Gastrocnemius medialis (tissue), 4 donors: ENCODE data around the gene TMEM18. TPM values are rescaled to one million over a fixed set of nuclear protein-coding genes. Genes with fewer than 3 reads are reported as not detected.

Experiments
- ATAC-seq, 2 donors: fragments of 150-250 bp; one replicate each; pipeline ENCODE4 v1.9.1; 2016
- DNase-seq, 2 donors: peaks; one replicate each; pipeline ENCODE4 v3.0.0-alpha.2; 2019
- H3K27ac ChIP-seq, 4 donors: fragments of 200-600 bp; sonication (generic); 1 replicate in 1 of 4; 2 replicates in 3 of 4; pipeline ENCODE4 v1.5.1; 2016 to 2018; ENCODE audit warnings: mild to moderate bottlenecking in 2 of 4, moderate library complexity in 1 of 4
- H3K27me3 ChIP-seq, 3 donors: fragments of 200-600 bp; sonication (generic) in 2 of 3; 1 replicate in 1 of 3; 2 replicates in 2 of 3; pipeline versions ENCODE4 v1.5.1 to v1.6.0; 2016 to 2019; ENCODE audit warnings: mild to moderate bottlenecking in 1 of 3, moderate library complexity in 1 of 3
- H3K36me3 ChIP-seq, 2 donors: fragments of 200-600 bp; sonication (generic) in 1 of 2; one replicate each; pipeline ENCODE4 v1.5.1; 2017 to 2018
- H3K4me1 ChIP-seq, 2 donors: fragments of 200-600 bp; sonication (generic) in 1 of 2; one replicate each; pipeline ENCODE4 v1.5.1; 2016 to 2017; ENCODE audit warnings: mild to moderate bottlenecking in 2 of 2
- H3K4me3 ChIP-seq, 4 donors: fragments of 200-600 bp; sonication (generic) in 3 of 4; 1 replicate in 1 of 4; 2 replicates in 3 of 4; pipeline ENCODE4 v1.5.1; 2016 to 2019; ENCODE audit warnings: mild to moderate bottlenecking in 2 of 4
- H3K9me3 ChIP-seq, 3 donors: fragments of 200-600 bp; sonication (generic) in 2 of 3; 1 replicate in 1 of 3; 2 replicates in 2 of 3; pipeline ENCODE4 v1.5.1; 2016 to 2019
- POLR2A ChIP-seq, 2 donors: fragments of 450-650 bp; IDR thresholded peaks; one replicate each; pipeline ENCODE4 v1.6.1; 2017; ENCODE audit warnings: antibody characterized with exemption in 2 of 2, mild to moderate bottlenecking in 2 of 2, moderate library complexity in 2 of 2
- in situ Hi-C, 4 donors: fragments of 200-750 bp; cut with MboI; loops; one replicate each; pipeline versions ENCODE4 v1.15.0 to v1.8.0; 2017; ENCODE audit warnings: low sequenced_read_pairs in 4 of 4
- intact Hi-C: fragments of 100-400 bp; cut with DNase I; formaldehyde crosslinking; loops from one replicate; pipeline ENCODE4 v1.15.1; 2023; ENCODE audit warnings: low total_unique reads
- total RNA-seq, 4 donors: library from RNA; depleted of rRNA; stranded (reverse); fragments of >200 nt; gene quantifications; one replicate each; pipeline versions ENCODE4 v1.1.0 to v1.2.3, GENCODE V29; 2016
- TF ChIP-seq, protein P1 (sequence below), 5 experiments: fragments of 450-650 bp in 3 of 5; fragments of 200-600 bp in 2 of 5; sonication (generic) in 2 of 5; IDR thresholded peaks in 4 of 5; conservative IDR thresholded peaks in 1 of 5; 1 replicate in 4 of 5; 2 replicates in 1 of 5; pipeline ENCODE4 v1.5.1; 2016 to 2019; ENCODE audit warnings: antibody characterized with exemption in 5 of 5, mild to moderate bottlenecking in 3 of 5, moderate library complexity in 3 of 5

TMEM18 gene
- total RNA-seq, 4 donors from 2014 or later = 9.0 to 26.1 (median 12.3) TPM

DNA sequence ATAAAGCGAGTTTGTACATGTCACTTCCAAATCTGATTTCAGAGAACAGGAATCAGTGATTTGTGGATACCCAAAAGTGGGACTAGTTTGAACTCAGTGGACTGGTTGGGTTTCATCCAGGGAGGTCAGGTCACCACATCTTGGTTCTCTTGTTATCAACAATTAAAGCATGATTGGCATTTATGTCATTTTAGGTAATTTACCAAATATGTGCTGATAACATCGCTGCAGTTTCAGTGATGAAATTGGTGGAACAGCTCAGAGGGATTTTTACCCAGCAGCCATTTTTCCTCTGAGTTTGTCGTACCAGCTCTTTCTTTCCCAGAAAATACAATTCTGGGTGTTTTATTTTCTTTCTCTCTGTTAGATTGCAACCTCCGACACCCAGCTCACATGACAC lies 33.4 kb downstream of the TMEM18 start:
- Histone ChIP-seq H3K27ac (no peak overlapping the region), H3K4me3 (no peak overlapping the region), H3K9me3 (no peaks in the 10 kb centered on the region), H3K4me1 (no peaks in the 10 kb centered on the region), H3K36me3 (no peaks in the 10 kb centered on the region), H3K27me3 (peaks cover 0 to 7% (median 6%) of the 10 kb centered on the region in 3 donors)
- in situ Hi-C loops (no loop called here), intact Hi-C loops (no loop called here)
- no peak for TF ChIP-seq POLR2A (IDR thresholded peaks at IDR 0.05)
- TF ChIP-seq, protein P1, sequence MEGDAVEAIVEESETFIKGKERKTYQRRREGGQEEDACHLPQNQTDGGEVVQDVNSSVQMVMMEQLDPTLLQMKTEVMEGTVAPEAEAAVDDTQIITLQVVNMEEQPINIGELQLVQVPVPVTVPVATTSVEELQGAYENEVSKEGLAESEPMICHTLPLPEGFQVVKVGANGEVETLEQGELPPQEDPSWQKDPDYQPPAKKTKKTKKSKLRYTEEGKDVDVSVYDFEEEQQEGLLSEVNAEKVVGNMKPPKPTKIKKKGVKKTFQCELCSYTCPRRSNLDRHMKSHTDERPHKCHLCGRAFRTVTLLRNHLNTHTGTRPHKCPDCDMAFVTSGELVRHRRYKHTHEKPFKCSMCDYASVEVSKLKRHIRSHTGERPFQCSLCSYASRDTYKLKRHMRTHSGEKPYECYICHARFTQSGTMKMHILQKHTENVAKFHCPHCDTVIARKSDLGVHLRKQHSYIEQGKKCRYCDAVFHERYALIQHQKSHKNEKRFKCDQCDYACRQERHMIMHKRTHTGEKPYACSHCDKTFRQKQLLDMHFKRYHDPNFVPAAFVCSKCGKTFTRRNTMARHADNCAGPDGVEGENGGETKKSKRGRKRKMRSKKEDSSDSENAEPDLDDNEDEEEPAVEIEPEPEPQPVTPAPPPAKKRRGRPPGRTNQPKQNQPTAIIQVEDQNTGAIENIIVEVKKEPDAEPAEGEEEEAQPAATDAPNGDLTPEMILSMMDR (IDR thresholded peaks at IDR 0.05 in 4 of 5, conservative IDR thresholded peaks at IDR 0.05 in 1 of 5) = no peak
- ATAC-seq = no peak
- no peak for DNase-seq

DNA sequence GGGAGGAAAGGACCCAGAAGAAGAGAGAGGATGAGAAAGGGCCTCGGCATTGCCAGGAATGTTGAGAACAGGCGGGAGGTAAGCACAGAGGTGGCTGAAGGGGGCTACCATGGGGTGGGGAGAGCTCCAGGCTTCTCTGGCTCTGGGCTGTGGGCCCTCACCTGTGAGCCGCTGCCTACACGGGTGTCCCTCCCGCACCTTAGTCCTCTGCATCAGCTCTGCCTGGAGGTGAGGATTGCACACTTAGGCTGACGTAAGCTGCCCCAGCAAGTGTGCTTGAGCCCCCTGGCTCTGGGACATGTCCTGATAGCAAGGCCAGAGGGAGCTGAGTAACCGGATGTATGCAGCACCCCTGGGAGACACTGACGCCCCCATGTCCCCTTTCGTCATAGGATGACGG lies 33.9 kb downstream of the TMEM18 start:
- in situ Hi-C loops (no loop called here), intact Hi-C loops (no loop called here)
- Histone ChIP-seq H3K36me3 (no peaks in the 10 kb centered on the region), H3K9me3 (no peaks in the 10 kb centered on the region), H3K4me3 (no peak overlapping the region), H3K27ac (no peak overlapping the region), H3K27me3 (peaks cover 0 to 7% (median 6%) of the 10 kb centered on the region in 3 donors), H3K4me1 (no peaks in the 10 kb centered on the region)
- DNase-seq (no peak), ATAC-seq (no peak)
- TF ChIP-seq, protein P1 (IDR thresholded peaks at IDR 0.05 in 4 of 5, conservative IDR thresholded peaks at IDR 0.05 in 1 of 5) = no peak
- no peak for TF ChIP-seq POLR2A (IDR thresholded peaks at IDR 0.05)

DNA sequence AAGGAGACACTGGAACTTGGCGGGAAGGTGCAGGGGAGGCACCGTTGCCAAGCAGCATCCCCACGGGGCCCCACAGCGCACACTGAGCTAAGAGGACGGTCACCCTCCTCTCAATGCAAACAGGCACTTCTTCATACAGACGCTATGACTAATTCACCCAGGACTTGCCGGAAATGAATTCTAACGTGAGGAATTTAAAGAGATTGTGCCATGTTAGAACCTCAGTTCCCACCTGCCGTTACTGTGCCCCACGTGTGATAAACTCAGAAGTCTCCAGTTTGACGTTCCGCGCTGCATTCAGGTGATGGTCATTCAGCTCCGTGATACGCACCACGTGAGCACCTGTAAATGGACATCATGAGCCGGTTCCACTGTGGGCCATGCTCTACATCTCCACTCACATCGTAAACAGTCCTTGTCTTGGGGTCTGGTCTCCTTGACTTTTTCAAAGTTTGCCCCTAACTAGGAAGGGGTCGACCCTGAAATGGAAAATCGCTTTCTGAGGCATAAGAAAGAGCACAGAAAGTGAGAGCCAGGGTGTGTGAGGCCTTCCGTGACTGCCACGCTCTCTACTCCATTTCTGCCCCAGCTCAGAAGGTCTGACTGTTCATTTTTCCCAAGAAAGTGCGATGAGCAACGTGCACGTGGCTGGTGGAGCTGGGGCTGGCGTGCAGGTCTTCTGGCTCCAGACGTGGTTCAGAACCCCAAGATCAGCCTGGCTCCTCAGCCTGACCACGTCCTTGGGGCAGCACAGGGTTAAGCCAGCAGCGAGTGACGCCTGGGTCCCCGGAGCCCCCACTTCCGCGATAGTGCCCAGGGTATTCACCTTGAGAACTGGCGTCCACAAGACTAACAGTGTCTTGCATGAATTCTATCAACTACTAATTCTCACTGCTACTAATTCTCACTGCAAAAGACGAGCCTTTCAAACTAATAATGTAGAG lies 35.1 kb downstream of the TMEM18 start:
- intact Hi-C loops (no loop called here), in situ Hi-C loops (no loop called here)
- Histone ChIP-seq H3K4me1 (no peaks in the 10 kb centered on the region), H3K4me3 (no peak overlapping the region), H3K36me3 (no peaks in the 10 kb centered on the region), H3K27me3 (peaks cover 0 to 7% (median 6%) of the 10 kb centered on the region in 3 donors), H3K9me3 (no peaks in the 10 kb centered on the region), H3K27ac (no peak overlapping the region)
- ATAC-seq (no peak), DNase-seq (no peak)
- no peak for TF ChIP-seq POLR2A (IDR thresholded peaks at IDR 0.05)
- TF ChIP-seq, protein P1 (IDR thresholded peaks at IDR 0.05 in 4 of 5, conservative IDR thresholded peaks at IDR 0.05 in 1 of 5) = no peak

DNA sequence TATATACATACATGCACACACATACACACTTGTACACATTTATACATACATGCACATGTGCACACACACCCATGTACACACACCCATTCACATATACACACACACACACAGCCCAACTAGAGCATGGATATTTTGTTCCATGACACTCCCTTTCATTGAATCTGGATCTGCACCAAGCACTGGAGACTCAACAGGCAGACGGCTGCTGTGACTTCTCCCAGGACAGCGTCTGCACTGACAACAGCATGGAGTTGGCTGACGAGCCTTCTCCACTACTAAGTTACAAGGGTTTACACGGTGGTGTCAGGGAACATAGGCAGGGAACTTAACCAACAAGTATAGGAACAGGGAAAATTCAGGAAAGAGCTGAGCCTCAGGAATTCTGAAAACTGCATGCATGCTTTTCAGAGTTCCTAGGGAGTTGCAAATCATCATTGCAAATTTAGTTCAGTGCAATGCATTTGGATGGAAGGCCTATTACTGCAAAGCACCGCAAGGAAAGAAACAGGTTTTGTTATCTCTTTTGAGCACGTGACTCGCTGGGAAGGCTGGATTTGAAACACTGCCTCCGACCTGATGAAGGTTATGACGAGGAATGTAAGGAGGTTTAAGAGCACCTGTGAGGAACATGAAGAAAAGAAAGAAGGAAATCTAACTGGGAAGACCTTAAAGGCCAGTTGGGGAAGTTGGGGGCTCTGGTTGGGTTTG lies 35.9 kb downstream of the TMEM18 start:
- in situ Hi-C loops = no loop called here
- no peak for DNase-seq
- ATAC-seq = no peak
- Histone ChIP-seq H3K9me3 (no peaks in the 10 kb centered on the region), H3K27me3 (peaks cover 4 to 7% (median 6%) of the 10 kb centered on the region in 3 donors), H3K4me1 (no peaks in the 10 kb centered on the region), H3K27ac (no peak overlapping the region), H3K4me3 (no peak overlapping the region), H3K36me3 (no peaks in the 10 kb centered on the region)
- intact Hi-C loops = no loop called here
- TF ChIP-seq POLR2A (IDR thresholded peaks at IDR 0.05) = no peak
- TF ChIP-seq, protein P1 (IDR thresholded peaks at IDR 0.05 in 4 of 5, conservative IDR thresholded peaks at IDR 0.05 in 1 of 5) = no peak
